OCI-LY3 (cell line): ENCODE results near the gene IP6K1.
A peak's percentile ranks its signal among the peaks of the same experiment; 100 is the strongest.

Source experiments
- CTCF ChIP-seq: fragments of 200-600, 300-600 bp; sonication (generic); IDR thresholded peaks from 2 replicates; pipeline ENCODE4 v1.5.1; 2014; ENCODE audit warnings: antibody characterized with exemption, low read length, low read depth
- EZH2phosphoT487 ChIP-seq: fragments of 200-600 bp; shearing (Covaris generic); IDR thresholded peaks from 2 replicates; pipeline ENCODE4 v1.6.1; 2018; ENCODE audit warnings: antibody characterized with exemption, mixed run types, low read depth

DNA sequence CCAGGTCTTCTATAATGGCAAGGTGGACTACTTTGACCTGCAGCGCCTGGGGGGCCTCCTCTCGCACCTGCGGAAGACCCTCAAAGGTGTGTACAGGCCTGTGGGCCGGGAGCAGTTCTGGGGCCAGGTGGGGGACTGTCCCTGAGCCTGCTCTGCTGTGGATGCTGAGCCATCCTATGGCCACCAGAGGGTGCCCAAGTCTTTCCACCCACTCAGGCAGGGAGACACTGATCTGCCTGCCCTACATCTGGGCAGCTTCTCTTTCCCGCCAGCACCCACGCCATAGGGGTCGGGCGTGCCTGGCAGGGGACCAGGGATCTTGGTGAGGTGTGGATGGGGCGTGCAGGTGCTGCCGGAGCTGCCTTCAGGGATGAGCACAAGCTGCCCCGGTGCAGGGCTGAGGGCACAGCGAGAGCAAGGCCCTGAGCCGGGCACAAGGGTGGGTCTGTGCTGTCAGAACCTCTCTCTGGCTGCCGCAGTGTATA lies 82.9 kb downstream of the IP6K1 start:
- peak; percentile 81 for TF ChIP-seq CTCF
- TF ChIP-seq EZH2phosphoT487 = no peak
